T-helper 1 cell (primary cell): Measurements from ENCODE around the gene CABP7.

Experiments used
- DNase-seq, 5 donors: peaks; one replicate each; pipeline ENCODE4 v3.0.0-alpha.2; 2012 to 2020

CABP7 gene

DNA sequence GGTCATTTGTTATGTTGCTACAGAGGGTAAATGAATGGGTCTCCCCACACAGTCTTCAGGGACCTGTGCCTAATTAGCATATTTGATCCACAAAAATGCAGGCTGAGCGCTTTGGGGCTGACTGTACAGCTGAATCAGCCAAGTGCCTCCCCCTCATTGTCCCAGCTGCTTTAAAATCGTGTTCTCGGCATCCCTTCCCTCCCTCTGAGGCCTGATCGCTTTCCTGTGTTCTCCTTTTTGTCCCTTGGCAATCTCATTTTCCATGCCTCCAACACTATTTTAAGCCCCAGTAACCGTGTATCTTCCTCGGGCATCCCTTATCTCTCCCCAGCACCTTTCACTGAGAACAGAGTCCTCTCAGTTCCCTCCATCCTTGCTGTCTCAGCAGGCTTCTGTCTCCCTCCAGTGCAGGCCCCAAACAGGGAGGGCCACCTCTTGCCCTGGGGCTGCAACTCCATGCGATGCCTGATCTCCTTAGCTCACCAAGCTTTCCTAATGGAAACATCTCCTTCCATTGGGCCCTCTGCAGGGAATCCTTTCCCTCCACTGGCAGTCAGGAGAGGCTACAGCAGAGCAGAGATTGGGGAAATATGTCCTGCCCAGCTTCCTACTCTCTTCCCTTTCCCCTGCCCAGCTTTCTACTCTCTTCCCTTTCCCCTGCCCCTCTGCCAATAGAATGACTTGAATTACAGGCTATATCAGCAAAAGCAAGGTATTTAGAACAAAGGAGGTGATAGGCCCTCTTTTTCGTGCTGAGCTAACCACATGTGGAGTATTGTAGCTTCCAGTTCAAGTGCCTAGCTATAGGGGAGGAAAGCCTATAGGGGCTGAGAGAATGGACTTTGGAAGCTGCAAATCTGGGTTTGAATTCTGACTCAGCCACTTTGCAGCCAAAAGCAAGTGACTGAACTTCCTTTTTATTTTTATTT lies 61.2 kb downstream of the CABP7 start:
- no peak for DNase-seq
